ENCODE measurements around the gene ZGPAT.

DNA sequence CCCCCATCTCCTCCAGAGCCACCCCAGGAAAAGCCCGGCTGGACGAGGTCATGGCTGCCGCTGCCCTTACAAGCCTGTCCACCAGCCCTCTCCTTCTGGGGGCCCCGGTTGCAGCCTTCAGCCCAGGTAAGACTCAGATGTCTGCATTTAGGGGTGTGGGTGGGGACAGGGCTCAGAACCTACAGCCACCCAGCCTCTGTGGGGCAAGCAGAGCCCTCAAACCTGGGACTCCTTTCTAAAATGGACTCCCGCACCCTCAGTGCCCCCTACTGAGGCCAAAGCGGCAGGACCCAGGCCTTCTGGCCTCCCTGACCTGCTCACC is 33.5 kb downstream of the ZGPAT start:
- TF ChIP-seq, protein P1, sequence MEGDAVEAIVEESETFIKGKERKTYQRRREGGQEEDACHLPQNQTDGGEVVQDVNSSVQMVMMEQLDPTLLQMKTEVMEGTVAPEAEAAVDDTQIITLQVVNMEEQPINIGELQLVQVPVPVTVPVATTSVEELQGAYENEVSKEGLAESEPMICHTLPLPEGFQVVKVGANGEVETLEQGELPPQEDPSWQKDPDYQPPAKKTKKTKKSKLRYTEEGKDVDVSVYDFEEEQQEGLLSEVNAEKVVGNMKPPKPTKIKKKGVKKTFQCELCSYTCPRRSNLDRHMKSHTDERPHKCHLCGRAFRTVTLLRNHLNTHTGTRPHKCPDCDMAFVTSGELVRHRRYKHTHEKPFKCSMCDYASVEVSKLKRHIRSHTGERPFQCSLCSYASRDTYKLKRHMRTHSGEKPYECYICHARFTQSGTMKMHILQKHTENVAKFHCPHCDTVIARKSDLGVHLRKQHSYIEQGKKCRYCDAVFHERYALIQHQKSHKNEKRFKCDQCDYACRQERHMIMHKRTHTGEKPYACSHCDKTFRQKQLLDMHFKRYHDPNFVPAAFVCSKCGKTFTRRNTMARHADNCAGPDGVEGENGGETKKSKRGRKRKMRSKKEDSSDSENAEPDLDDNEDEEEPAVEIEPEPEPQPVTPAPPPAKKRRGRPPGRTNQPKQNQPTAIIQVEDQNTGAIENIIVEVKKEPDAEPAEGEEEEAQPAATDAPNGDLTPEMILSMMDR (IDR thresholded peaks at IDR 0.05; ENCODE audit: control extremely low read depth in 1 of 3, insufficient read depth in 1 of 3, low read depth in 1 of 3, low read length in 3 of 3), result no peak
- no peak for TF ChIP-seq ZNF274 (IDR thresholded peaks at IDR 0.05; ENCODE audit: borderline replicate concordance, extremely low read depth, low read length)
- TF ChIP-seq GABPA (IDR thresholded peaks at IDR 0.05; ENCODE audit: borderline replicate concordance, insufficient read depth, low read length), result no peak
- TF ChIP-seq SIN3A (conservative IDR thresholded peaks at IDR 0.05 in 1 of 2, IDR thresholded peaks at IDR 0.05 in 1 of 2; ENCODE audit: low read depth in 1 of 2, low read length in 2 of 2), result no peak
- no peak for TF ChIP-seq POLR2AphosphoS5 (IDR thresholded peaks at IDR 0.05; ENCODE audit: low read depth, low read length)
- no peak for TF ChIP-seq MAFK (IDR thresholded peaks at IDR 0.05; ENCODE audit: low read depth, low read length)
- TF ChIP-seq TAF1 (IDR thresholded peaks at IDR 0.05; ENCODE audit: low read depth, low read length), result no peak
- no peak for TF ChIP-seq CREB1 (IDR thresholded peaks at IDR 0.05)
- TF ChIP-seq RXRA (IDR thresholded peaks at IDR 0.05; ENCODE audit: insufficient read depth, low read depth, low read length), result no peak
- no peak for TF ChIP-seq EP300 (IDR thresholded peaks at IDR 0.05; ENCODE audit: borderline replicate concordance in 1 of 2, low read depth in 2 of 2, low read length in 2 of 2)
- TF ChIP-seq SP2 (IDR thresholded peaks at IDR 0.05; ENCODE audit: low read length), result no peak
- no peak for TF ChIP-seq SAP30 (IDR thresholded peaks at IDR 0.05; ENCODE audit: insufficient read depth, insufficient replicate concordance, low read length)
- no peak for TF ChIP-seq SP1 (IDR thresholded peaks at IDR 0.05; ENCODE audit: low read depth, low read length)
- no peak for TF ChIP-seq RFX5 (IDR thresholded peaks at IDR 0.05; ENCODE audit: borderline replicate concordance, low read depth, low read length)

Data from H1 (cell line).